ENCODE results near the gene PRR35. TPM values are rescaled to one million over a fixed set of nuclear protein-coding genes. Genes with fewer than 3 reads are reported as not detected.

The PRR35 gene
- total and polyA plus RNA-seq, 8 donors, result 0.06 TPM; not detected in 7

- Histone ChIP-seq H3K4me3 (no peak overlapping the region), H3K27ac (no peak overlapping the region), H3K9me3 (peaks cover 0 to 6% of the 10 kb centered on the region in 2 donors), H3K36me3 (peaks cover 0 to 21% of the 10 kb centered on the region in 2 donors), H3K27me3 (no peaks in the 10 kb centered on the region), H3K4me1 (peaks cover 0 to 12% of the 10 kb centered on the region in 2 donors)
- intact Hi-C loops (cut with DNase I), result no loop called here
- TF ChIP-seq CTCF (IDR thresholded peaks at IDR 0.05), result no peak
- DNase-seq, result no peak
- no peak for ATAC-seq
Observed at GRCh38 chr16:600781-601180, 40.6 kb downstream of the PRR35 start.

- no peak for TF ChIP-seq CTCF (IDR thresholded peaks at IDR 0.05)
- intact Hi-C loops (cut with DNase I), result no loop called here
- DNase-seq, result no peak
Observed at GRCh38 chr16:603933-604332, 43.7 kb downstream of the PRR35 start.

DNA sequence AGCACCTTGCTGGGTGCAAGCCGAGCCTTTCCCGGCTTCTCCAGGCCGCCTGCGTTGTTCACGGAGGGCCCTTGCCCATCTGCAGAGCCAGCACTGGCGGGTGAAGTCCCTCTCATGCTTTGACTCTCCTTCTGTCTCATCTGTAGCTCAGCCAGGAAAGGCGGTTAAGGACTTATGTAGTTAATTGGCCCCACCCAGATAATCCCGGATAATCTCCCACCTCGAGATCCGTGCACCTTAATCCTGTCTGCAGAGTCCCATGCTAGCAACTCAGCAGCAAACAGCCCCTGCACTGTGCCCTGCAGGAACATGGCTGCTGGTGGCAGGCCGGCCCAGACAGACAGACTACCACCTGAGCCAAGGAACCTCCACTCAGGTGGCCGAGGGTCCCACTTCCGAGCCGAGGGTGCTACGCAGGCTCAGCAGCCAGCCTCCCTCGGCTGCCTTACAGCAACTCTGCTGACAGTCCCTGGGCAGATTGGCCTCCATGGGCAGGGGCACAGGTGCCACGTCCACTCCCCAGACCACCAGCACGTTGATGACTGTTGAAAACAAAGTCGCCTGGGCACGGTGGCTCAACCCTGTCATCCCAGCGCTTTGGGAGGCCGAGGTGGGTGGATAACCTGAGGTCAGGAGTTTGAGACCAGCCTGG lies 46.6 kb downstream of the PRR35 start:
- ATAC-seq (no peak), DNase-seq (peak in 1 of 4 donors; percentile 72)
- H3K27ac ChIP-seq, result no peak overlapping the region
- no peaks in the 10 kb centered on the region for H3K27me3 ChIP-seq
- H3K4me1 ChIP-seq, result peaks cover 0 to 9% of the 10 kb centered on the region in 2 donors
- peaks cover 0 to 6% of the 10 kb centered on the region in 2 donors for H3K9me3 ChIP-seq
- no peak overlapping the region for H3K4me3 ChIP-seq
- TF ChIP-seq CTCF (IDR thresholded peaks at IDR 0.05), result no peak
- H3K36me3 ChIP-seq, result no peaks in the 10 kb centered on the region
- intact Hi-C loops (cut with DNase I), result no loop called here

More at GRCh38 chr16:603933-604332, 43.7 kb downstream of the PRR35 start:
- Histone ChIP-seq H3K27me3 (no peaks in the 10 kb centered on the region), H3K9me3 (peaks cover 0 to 6% of the 10 kb centered on the region in 2 donors), H3K27ac (no peak overlapping the region), H3K4me3 (no peak overlapping the region), H3K36me3 (peaks cover 0 to 18% of the 10 kb centered on the region in 2 donors), H3K4me1 (no peaks in the 10 kb centered on the region)
- no peak for ATAC-seq

- H3K4me1 ChIP-seq, result peaks cover 0 to 9% of the 10 kb centered on the region in 2 donors
- H3K4me3 ChIP-seq, result no peak overlapping the region
- H3K36me3 ChIP-seq, result no peaks in the 10 kb centered on the region
- ATAC-seq (no peak), DNase-seq (no peak)
- H3K27me3 ChIP-seq, result no peaks in the 10 kb centered on the region
- peaks cover 0 to 6% of the 10 kb centered on the region in 2 donors for H3K9me3 ChIP-seq
- TF ChIP-seq CTCF (IDR thresholded peaks at IDR 0.05), result no peak
- no peak overlapping the region for H3K27ac ChIP-seq
- intact Hi-C loops (cut with DNase I), result no loop called here
Observed at GRCh38 chr16:608019-608418, 47.8 kb downstream of the PRR35 start.

GRCh38 chr16:609316-609715 lies 49.1 kb downstream of the PRR35 start:
- Histone ChIP-seq H3K36me3 (no peaks in the 10 kb centered on the region), H3K4me1 (peaks cover 0 to 9% of the 10 kb centered on the region in 2 donors), H3K4me3 (no peak overlapping the region), H3K27me3 (no peaks in the 10 kb centered on the region), H3K27ac (no peak overlapping the region), H3K9me3 (peaks cover 0 to 6% of the 10 kb centered on the region in 2 donors)
- DNase-seq (no peak), ATAC-seq (no peak)
- no peak for TF ChIP-seq CTCF (IDR thresholded peaks at IDR 0.05)
- intact Hi-C loops (cut with DNase I), result no loop called here
